ENCODE data around the gene LAMA2. TPM values are rescaled to one million over a fixed set of nuclear protein-coding genes. Genes with fewer than 3 reads are reported as not detected.

LAMA2 gene
- polyA plus RNA-seq, 1 donor from 2014 or later = 2.5 TPM

DNA sequence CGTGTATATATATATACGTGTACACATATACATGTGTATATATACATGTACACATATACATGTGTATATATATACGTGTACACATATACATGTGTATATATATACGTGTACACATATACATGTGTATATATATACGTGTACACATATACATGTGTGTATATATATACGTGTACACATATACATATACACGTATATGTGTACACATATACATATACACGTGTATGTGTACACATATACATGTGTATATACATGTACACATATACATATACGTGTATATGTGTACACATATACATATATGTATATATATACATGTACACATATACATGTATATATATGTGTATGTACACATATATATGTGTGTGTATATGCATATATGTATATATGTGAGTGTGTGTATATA lies 317.2 kb downstream of the LAMA2 start:
- Histone ChIP-seq H3K9me3 (ENCODE audit: low read length) (no peaks in the 10 kb centered on the region), H3K9ac (ENCODE audit: low read length) (no peak overlapping the region), H3K27ac (ENCODE audit: low read length) (no peak overlapping the region), H3K27me3 (ENCODE audit: insufficient read depth, low read depth, low read length) (peaks cover 15% of the 10 kb centered on the region), H4K20me1 (ENCODE audit: insufficient read depth) (no peaks in the 10 kb centered on the region), H3K9me2 (ENCODE audit: insufficient read depth, low read length) (no peaks in the 10 kb centered on the region), H3K36me3 (ENCODE audit: insufficient read depth, low read length) (no peaks in the 10 kb centered on the region), H3K4me2 (ENCODE audit: low read length) (no peak overlapping the region), H3K79me2 (replicated peaks; ENCODE audit: insufficient read depth, low read length) (no peaks in the 10 kb centered on the region), H3F3A (ENCODE audit: insufficient read depth, low read length, poor library complexity, severe bottlenecking) (no peaks in the 10 kb centered on the region), H2AFZ (ENCODE audit: low read depth, low read length) (no peak overlapping the region), H3K4me3 (ENCODE audit: low read length) (no peak overlapping the region)
- TF ChIP-seq, protein P1, sequence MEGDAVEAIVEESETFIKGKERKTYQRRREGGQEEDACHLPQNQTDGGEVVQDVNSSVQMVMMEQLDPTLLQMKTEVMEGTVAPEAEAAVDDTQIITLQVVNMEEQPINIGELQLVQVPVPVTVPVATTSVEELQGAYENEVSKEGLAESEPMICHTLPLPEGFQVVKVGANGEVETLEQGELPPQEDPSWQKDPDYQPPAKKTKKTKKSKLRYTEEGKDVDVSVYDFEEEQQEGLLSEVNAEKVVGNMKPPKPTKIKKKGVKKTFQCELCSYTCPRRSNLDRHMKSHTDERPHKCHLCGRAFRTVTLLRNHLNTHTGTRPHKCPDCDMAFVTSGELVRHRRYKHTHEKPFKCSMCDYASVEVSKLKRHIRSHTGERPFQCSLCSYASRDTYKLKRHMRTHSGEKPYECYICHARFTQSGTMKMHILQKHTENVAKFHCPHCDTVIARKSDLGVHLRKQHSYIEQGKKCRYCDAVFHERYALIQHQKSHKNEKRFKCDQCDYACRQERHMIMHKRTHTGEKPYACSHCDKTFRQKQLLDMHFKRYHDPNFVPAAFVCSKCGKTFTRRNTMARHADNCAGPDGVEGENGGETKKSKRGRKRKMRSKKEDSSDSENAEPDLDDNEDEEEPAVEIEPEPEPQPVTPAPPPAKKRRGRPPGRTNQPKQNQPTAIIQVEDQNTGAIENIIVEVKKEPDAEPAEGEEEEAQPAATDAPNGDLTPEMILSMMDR (IDR thresholded peaks at IDR 0.05; ENCODE audit: poor library complexity, severe bottlenecking) = no peak
- TF ChIP-seq EP300 (conservative IDR thresholded peaks at IDR 0.05; ENCODE audit: poor library complexity, severe bottlenecking) (no peak), SMC3 (conservative IDR thresholded peaks at IDR 0.05; ENCODE audit: poor library complexity) (no peak), POLR2AphosphoS5 (IDR thresholded peaks at IDR 0.05) (no peak), TAF1 (IDR thresholded peaks at IDR 0.05; ENCODE audit: low read depth) (no peak), RAD21 (conservative IDR thresholded peaks at IDR 0.05) (no peak), EZH2 (IDR thresholded peaks at IDR 0.05; ENCODE audit: borderline replicate concordance, insufficient read depth, low read length, poor library complexity, severe bottlenecking) (no peak), MXI1 (conservative IDR thresholded peaks at IDR 0.05; ENCODE audit: poor library complexity, severe bottlenecking) (no peak)
- TF ChIP-seq, protein P2, sequence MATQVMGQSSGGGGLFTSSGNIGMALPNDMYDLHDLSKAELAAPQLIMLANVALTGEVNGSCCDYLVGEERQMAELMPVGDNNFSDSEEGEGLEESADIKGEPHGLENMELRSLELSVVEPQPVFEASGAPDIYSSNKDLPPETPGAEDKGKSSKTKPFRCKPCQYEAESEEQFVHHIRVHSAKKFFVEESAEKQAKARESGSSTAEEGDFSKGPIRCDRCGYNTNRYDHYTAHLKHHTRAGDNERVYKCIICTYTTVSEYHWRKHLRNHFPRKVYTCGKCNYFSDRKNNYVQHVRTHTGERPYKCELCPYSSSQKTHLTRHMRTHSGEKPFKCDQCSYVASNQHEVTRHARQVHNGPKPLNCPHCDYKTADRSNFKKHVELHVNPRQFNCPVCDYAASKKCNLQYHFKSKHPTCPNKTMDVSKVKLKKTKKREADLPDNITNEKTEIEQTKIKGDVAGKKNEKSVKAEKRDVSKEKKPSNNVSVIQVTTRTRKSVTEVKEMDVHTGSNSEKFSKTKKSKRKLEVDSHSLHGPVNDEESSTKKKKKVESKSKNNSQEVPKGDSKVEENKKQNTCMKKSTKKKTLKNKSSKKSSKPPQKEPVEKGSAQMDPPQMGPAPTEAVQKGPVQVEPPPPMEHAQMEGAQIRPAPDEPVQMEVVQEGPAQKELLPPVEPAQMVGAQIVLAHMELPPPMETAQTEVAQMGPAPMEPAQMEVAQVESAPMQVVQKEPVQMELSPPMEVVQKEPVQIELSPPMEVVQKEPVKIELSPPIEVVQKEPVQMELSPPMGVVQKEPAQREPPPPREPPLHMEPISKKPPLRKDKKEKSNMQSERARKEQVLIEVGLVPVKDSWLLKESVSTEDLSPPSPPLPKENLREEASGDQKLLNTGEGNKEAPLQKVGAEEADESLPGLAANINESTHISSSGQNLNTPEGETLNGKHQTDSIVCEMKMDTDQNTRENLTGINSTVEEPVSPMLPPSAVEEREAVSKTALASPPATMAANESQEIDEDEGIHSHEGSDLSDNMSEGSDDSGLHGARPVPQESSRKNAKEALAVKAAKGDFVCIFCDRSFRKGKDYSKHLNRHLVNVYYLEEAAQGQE (IDR thresholded peaks at IDR 0.05; ENCODE audit: borderline replicate concordance) = no peak

DNA sequence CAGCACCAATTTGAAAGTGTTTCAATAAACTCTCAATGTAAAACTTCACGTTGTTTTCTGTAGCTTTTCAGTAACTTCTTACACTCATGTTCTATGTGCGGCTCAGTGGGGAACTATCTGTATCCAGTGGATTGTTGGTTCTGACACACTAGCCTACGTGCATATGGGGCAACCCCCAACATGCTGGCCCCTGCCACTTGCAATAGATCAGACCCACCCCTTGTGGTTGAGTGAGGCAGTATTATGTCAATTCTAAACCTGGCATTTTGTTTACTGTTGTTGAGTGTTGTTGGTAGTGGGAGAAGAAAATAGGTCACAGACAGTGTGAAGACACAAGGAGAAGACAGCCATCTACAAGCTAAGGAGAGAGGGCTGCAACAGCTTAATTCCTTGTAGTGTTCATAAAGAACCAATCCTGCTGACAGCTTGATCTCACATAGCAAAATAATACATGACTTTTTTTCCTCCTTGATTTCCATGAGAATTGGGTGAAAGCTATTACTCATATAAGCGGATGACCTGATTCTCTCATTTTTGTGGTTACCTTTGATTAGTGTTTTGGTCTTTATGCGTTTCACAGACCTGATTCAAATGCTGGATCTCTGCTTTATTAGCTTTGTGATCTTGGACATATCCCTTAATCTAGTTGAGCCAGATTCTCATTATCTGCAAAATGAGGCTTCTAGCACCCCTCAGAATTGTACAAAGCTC lies 320.4 kb downstream of the LAMA2 start:
- H3K9ac ChIP-seq (ENCODE audit: low read length) = no peak overlapping the region
- TF ChIP-seq MXI1 (conservative IDR thresholded peaks at IDR 0.05; ENCODE audit: poor library complexity, severe bottlenecking) = no peak
- no peak for TF ChIP-seq SMC3 (conservative IDR thresholded peaks at IDR 0.05; ENCODE audit: poor library complexity)
- no peak for TF ChIP-seq EZH2 (IDR thresholded peaks at IDR 0.05; ENCODE audit: borderline replicate concordance, insufficient read depth, low read length, poor library complexity, severe bottlenecking)
- H4K20me1 ChIP-seq (ENCODE audit: insufficient read depth) = no peaks in the 10 kb centered on the region
- H3K4me3 ChIP-seq (ENCODE audit: low read length) = no peak overlapping the region
- H3K4me2 ChIP-seq (ENCODE audit: low read length) = no peak overlapping the region
- no peaks in the 10 kb centered on the region for H3K9me3 ChIP-seq (ENCODE audit: low read length)
- H3K9me2 ChIP-seq (ENCODE audit: insufficient read depth, low read length) = no peaks in the 10 kb centered on the region
- no peak overlapping the region for H2AFZ ChIP-seq (ENCODE audit: low read depth, low read length)
- H3K27me3 ChIP-seq (ENCODE audit: insufficient read depth, low read depth, low read length) = peaks cover 6% of the 10 kb centered on the region
- H3K36me3 ChIP-seq (ENCODE audit: insufficient read depth, low read length) = no peaks in the 10 kb centered on the region
- no peaks in the 10 kb centered on the region for H3F3A ChIP-seq (ENCODE audit: insufficient read depth, low read length, poor library complexity, severe bottlenecking)
- no peaks in the 10 kb centered on the region for H3K79me2 ChIP-seq (replicated peaks; ENCODE audit: insufficient read depth, low read length)
- H3K27ac ChIP-seq (ENCODE audit: low read length) = no peak overlapping the region
